ENCODE results near the gene RSKR.

Gene RSKR

GRCh38 chr17:28635506-28635905 is 21.5 kb upstream of the RSKR start:
- Histone ChIP-seq H3K27me3 (ENCODE audit: control insufficient read depth in 1 of 2, insufficient read depth in 1 of 2, low read length in 2 of 2) (no peaks in the 10 kb centered on the region), H3K14ac (ENCODE audit: low read length in 2 of 2) (no peak overlapping the region), H3K36me3 (ENCODE audit: control insufficient read depth in 1 of 2, insufficient read depth in 2 of 2, low read depth in 1 of 2, low read length in 2 of 2) (peaks cover 70 to 100% of the 10 kb centered on the region in 2 experiments), H3K4me1 (ENCODE audit: control insufficient read depth, insufficient read depth, low read depth, low read length) (no peaks in the 10 kb centered on the region), H3K9ac (ENCODE audit: low read length) (no peak overlapping the region), H4K91ac (ENCODE audit: low read length) (no peak overlapping the region), H2BK15ac (ENCODE audit: low read depth, poor library complexity, severe bottlenecking) (no peak overlapping the region), H3K79me1 (replicated peaks; ENCODE audit: low read length, poor library complexity, severe bottlenecking) (peaks cover 56% of the 10 kb centered on the region), H3K4me2 (ENCODE audit: low read length, poor library complexity, severe bottlenecking) (no peak overlapping the region), H3K18ac (ENCODE audit: low read depth in 1 of 2, low read length in 2 of 2) (no peak overlapping the region), H3K27ac (ENCODE audit: low read length, poor library complexity, severe bottlenecking) (no peak overlapping the region), H2AFZ (ENCODE audit: low read depth, low read length) (no peak overlapping the region), H2BK5ac (ENCODE audit: low read depth, low read length, poor library complexity, severe bottlenecking) (no peak overlapping the region), H3K4ac (ENCODE audit: low read depth in 1 of 2, low read length in 2 of 2) (no peak overlapping the region), H4K8ac (ENCODE audit: low read length) (no peak overlapping the region), H3K9me3 (ENCODE audit: control insufficient read depth, low read length) (no peaks in the 10 kb centered on the region), H3K4me3 (ENCODE audit: insufficient read depth in 1 of 2, low read depth in 1 of 2, low read length in 2 of 2) (no peak overlapping the region), H2AK5ac (ENCODE audit: low read length, severe bottlenecking) (no peak overlapping the region), H3K23ac (ENCODE audit: low read length in 2 of 2) (no peak overlapping the region), H2BK12ac (ENCODE audit: low read length in 2 of 2) (no peak overlapping the region), H2BK120ac (ENCODE audit: low read depth, low read length) (no peak overlapping the region)
- DNase-seq = no peak
- WGBS = 100% methylated on average over 1 of the region's 1 CpG

- no peaks in the 10 kb centered on the region for H3K9me3 ChIP-seq (ENCODE audit: control insufficient read depth, low read length)
- no peak overlapping the region for H2AK5ac ChIP-seq (ENCODE audit: low read length, severe bottlenecking)
- H2BK5ac ChIP-seq (ENCODE audit: low read depth, low read length, poor library complexity, severe bottlenecking) = no peak overlapping the region
- H3K36me3 ChIP-seq (ENCODE audit: control insufficient read depth in 1 of 2, insufficient read depth in 2 of 2, low read depth in 1 of 2, low read length in 2 of 2) = peaks cover 73 to 97% of the 10 kb centered on the region in 2 experiments
- DNase-seq = no peak
- no peak overlapping the region for H2BK120ac ChIP-seq (ENCODE audit: low read depth, low read length)
- H3K4me3 ChIP-seq (ENCODE audit: insufficient read depth in 1 of 2, low read depth in 1 of 2, low read length in 2 of 2) = no peak overlapping the region
- no peak overlapping the region for H3K4ac ChIP-seq (ENCODE audit: low read depth in 1 of 2, low read length in 2 of 2)
- H2BK12ac ChIP-seq (ENCODE audit: low read length in 2 of 2) = no peak overlapping the region
- H3K27ac ChIP-seq (ENCODE audit: low read length, poor library complexity, severe bottlenecking) = no peak overlapping the region
- H3K14ac ChIP-seq (ENCODE audit: low read length in 2 of 2) = no peak overlapping the region
- H3K79me1 ChIP-seq (replicated peaks; ENCODE audit: low read length, poor library complexity, severe bottlenecking) = peaks cover 47% of the 10 kb centered on the region
- H2AFZ ChIP-seq (ENCODE audit: low read depth, low read length) = no peak overlapping the region
- no peaks in the 10 kb centered on the region for H3K4me1 ChIP-seq (ENCODE audit: control insufficient read depth, insufficient read depth, low read depth, low read length)
- no peaks in the 10 kb centered on the region for H3K27me3 ChIP-seq (ENCODE audit: control insufficient read depth in 1 of 2, insufficient read depth in 1 of 2, low read length in 2 of 2)
- WGBS = 96% methylated on average over 14 of the region's 14 CpGs
- no peak overlapping the region for H3K23ac ChIP-seq (ENCODE audit: low read length in 2 of 2)
- H4K8ac ChIP-seq (ENCODE audit: low read length) = no peak overlapping the region
- H3K18ac ChIP-seq (ENCODE audit: low read depth in 1 of 2, low read length in 2 of 2) = no peak overlapping the region
- H4K91ac ChIP-seq (ENCODE audit: low read length) = no peak overlapping the region
- no peak overlapping the region for H3K4me2 ChIP-seq (ENCODE audit: low read length, poor library complexity, severe bottlenecking)
- no peak overlapping the region for H3K9ac ChIP-seq (ENCODE audit: low read length)
- no peak overlapping the region for H2BK15ac ChIP-seq (ENCODE audit: low read depth, poor library complexity, severe bottlenecking)
Observed at GRCh38 chr17:28634206-28634865, 20.4 kb upstream of the RSKR start.

GRCh38 chr17:28626818-28627217 is 12.8 kb upstream of the RSKR start:
- 93% methylated on average over 4 of the region's 4 CpGs for WGBS
- Histone ChIP-seq H2BK15ac (ENCODE audit: low read depth, poor library complexity, severe bottlenecking) (no peak overlapping the region), H2AK5ac (ENCODE audit: low read length, severe bottlenecking) (no peak overlapping the region), H3K79me1 (replicated peaks; ENCODE audit: low read length, poor library complexity, severe bottlenecking) (peaks cover 34% of the 10 kb centered on the region), H2BK5ac (ENCODE audit: low read depth, low read length, poor library complexity, severe bottlenecking) (no peak overlapping the region), H3K23ac (ENCODE audit: low read length in 2 of 2) (no peak overlapping the region), H3K36me3 (ENCODE audit: control insufficient read depth in 1 of 2, insufficient read depth in 2 of 2, low read depth in 1 of 2, low read length in 2 of 2) (peaks cover 61 to 81% of the 10 kb centered on the region in 2 experiments), H2BK12ac (ENCODE audit: low read length in 2 of 2) (no peak overlapping the region), H3K9me3 (ENCODE audit: control insufficient read depth, low read length) (no peaks in the 10 kb centered on the region), H3K18ac (ENCODE audit: low read depth in 1 of 2, low read length in 2 of 2) (no peak overlapping the region), H3K4ac (ENCODE audit: low read depth in 1 of 2, low read length in 2 of 2) (no peak overlapping the region), H3K14ac (ENCODE audit: low read length in 2 of 2) (no peak overlapping the region), H3K27ac (ENCODE audit: low read length, poor library complexity, severe bottlenecking) (no peak overlapping the region), H3K27me3 (ENCODE audit: control insufficient read depth in 1 of 2, insufficient read depth in 1 of 2, low read length in 2 of 2) (no peaks in the 10 kb centered on the region), H3K4me2 (ENCODE audit: low read length, poor library complexity, severe bottlenecking) (no peak overlapping the region), H4K91ac (ENCODE audit: low read length) (no peak overlapping the region), H3K4me3 (ENCODE audit: insufficient read depth in 1 of 2, low read depth in 1 of 2, low read length in 2 of 2) (no peak overlapping the region), H4K8ac (ENCODE audit: low read length) (no peak overlapping the region), H2BK120ac (ENCODE audit: low read depth, low read length) (no peak overlapping the region), H3K4me1 (ENCODE audit: control insufficient read depth, insufficient read depth, low read depth, low read length) (no peaks in the 10 kb centered on the region), H3K9ac (ENCODE audit: low read length) (no peak overlapping the region), H2AFZ (ENCODE audit: low read depth, low read length) (no peak overlapping the region)
- DNase-seq = no peak

DNA sequence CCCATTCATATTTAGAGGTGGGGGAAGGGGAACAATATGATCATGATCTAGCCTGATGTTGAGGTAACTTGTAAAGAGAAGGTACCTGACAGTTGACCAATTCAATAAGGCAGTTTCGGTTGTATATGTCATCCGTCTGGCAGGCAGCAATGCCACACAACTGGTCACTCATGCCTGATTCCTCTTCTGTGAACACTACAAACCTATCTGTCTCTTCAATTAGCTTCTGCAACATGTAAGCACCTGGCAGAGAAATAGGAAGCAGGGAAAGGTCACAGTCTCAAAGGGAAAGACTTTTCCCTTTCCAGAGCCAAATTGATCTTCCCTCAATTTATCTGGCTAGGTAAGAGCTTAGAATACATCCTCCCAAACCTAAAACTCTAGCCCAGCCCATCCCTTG is 10.2 kb upstream of the RSKR start:
- peaks cover 32% of the 10 kb centered on the region for H3K79me1 ChIP-seq (replicated peaks; ENCODE audit: low read length, poor library complexity, severe bottlenecking)
- H2AFZ ChIP-seq (ENCODE audit: low read depth, low read length) = no peak overlapping the region
- no peak overlapping the region for H3K14ac ChIP-seq (ENCODE audit: low read length in 2 of 2)
- no peak overlapping the region for H2BK15ac ChIP-seq (ENCODE audit: low read depth, poor library complexity, severe bottlenecking)
- H3K27me3 ChIP-seq (ENCODE audit: control insufficient read depth in 1 of 2, insufficient read depth in 1 of 2, low read length in 2 of 2) = no peaks in the 10 kb centered on the region
- H3K9ac ChIP-seq (ENCODE audit: low read length) = no peak overlapping the region
- no peak overlapping the region for H4K91ac ChIP-seq (ENCODE audit: low read length)
- H3K9me3 ChIP-seq (ENCODE audit: control insufficient read depth, low read length) = no peaks in the 10 kb centered on the region
- no peak overlapping the region for H2BK12ac ChIP-seq (ENCODE audit: low read length in 2 of 2)
- no peak overlapping the region for H3K4ac ChIP-seq (ENCODE audit: low read depth in 1 of 2, low read length in 2 of 2)
- no peak overlapping the region for H3K4me2 ChIP-seq (ENCODE audit: low read length, poor library complexity, severe bottlenecking)
- no peak overlapping the region for H4K8ac ChIP-seq (ENCODE audit: low read length)
- H3K18ac ChIP-seq (ENCODE audit: low read depth in 1 of 2, low read length in 2 of 2) = no peak overlapping the region
- H2BK120ac ChIP-seq (ENCODE audit: low read depth, low read length) = no peak overlapping the region
- WGBS = 100% methylated on average over 2 of the region's 2 CpGs
- no peak overlapping the region for H2BK5ac ChIP-seq (ENCODE audit: low read depth, low read length, poor library complexity, severe bottlenecking)
- no peak overlapping the region for H3K23ac ChIP-seq (ENCODE audit: low read length in 2 of 2)
- peaks cover 57 to 87% of the 10 kb centered on the region in 2 experiments for H3K36me3 ChIP-seq (ENCODE audit: control insufficient read depth in 1 of 2, insufficient read depth in 2 of 2, low read depth in 1 of 2, low read length in 2 of 2)
- no peak overlapping the region for H2AK5ac ChIP-seq (ENCODE audit: low read length, severe bottlenecking)
- H3K4me3 ChIP-seq (ENCODE audit: insufficient read depth in 1 of 2, low read depth in 1 of 2, low read length in 2 of 2) = no peak overlapping the region
- no peaks in the 10 kb centered on the region for H3K4me1 ChIP-seq (ENCODE audit: control insufficient read depth, insufficient read depth, low read depth, low read length)
- H3K27ac ChIP-seq (ENCODE audit: low read length, poor library complexity, severe bottlenecking) = no peak overlapping the region
- no peak for DNase-seq
